GM18909 (cell line): ENCODE data around the gene IREB2.
A peak's percentile ranks its signal among the peaks of the same experiment; 100 is the strongest.
"Not testable (repeated sequence)": the region's sequence is repeated elsewhere in the genome, so short reads cannot be mapped to it uniquely, and the experiment has no call there.

Experiments used
- ATAC-seq: cut with Tn5 transposase; IDR thresholded peaks from one replicate; pipeline ENCODE4 v1.9.1; 2021; ENCODE audit warnings: mild to moderate bottlenecking; ENCODE audit not compliant: unreplicated experiment, poor library complexity

Gene IREB2

DNA sequence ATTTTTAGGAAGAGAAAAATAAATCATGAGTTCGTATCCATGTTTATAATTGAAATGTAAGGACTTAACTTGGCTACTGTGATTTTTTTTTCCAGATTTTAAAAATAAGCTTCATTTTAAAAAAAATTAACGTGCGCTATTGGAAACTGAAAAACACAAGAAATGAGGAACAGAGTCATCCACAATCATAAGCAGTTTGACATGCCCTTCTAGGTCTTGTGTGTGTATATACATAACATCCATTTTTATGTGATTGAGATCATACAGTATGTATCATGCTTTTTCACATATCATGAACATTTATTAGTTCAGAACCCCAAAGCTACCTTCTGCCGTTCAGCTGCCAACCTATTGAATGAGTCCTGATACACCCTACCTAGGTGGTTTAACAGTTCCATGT is 22.7 kb downstream of the IREB2 start:
- no peak for ATAC-seq

DNA sequence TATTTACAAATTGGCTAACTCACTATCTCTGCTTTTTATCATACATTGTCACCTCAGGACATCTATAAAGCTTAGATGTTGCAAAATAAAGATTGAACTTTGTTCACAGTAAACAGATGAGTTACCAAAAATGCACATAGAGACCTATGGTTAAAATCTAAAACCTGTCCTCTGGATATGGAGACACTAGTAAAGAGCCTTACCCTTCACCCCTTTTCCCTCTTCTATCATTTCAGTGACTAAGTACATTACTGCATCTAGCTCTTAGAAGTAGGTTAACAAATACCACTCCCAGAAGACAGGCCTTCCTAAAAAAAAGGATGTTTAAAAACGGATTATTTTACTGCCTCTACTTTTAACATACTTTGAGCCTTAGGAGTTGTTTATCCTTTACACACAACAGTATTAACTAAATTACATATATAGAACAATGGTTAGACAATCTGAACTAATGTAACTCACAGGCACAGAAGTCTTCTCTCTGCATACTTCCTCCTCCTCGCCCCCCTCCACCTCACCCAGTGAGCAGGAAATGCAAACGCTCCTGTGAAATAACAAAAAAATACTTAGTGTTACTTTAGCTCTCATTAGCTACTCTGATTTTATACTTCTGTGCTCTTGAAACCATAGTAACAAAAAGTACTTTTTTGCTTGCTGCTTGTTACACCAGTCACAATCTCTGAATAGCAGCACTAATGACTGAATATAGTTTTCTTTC is 23.3 kb downstream of the IREB2 start:
- ATAC-seq = no peak

DNA sequence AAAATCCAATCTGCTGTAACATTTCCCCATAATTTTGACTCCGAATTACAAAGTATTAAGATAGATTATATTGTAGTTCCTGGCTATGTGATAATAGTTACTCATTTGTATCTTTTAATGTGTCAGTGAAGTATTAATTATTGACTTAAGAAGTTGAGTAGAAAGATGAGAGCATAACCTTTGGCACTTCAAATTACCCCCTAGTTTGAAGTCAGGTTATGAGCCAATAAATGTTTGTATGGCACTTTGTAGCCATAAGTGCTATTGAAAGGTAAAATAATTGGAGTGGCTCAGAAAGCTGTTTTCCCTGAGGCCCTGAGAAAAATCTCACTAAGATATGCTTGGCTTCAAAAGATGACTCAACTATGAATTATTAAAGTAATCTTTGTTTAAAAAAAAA is 31.0 kb downstream of the IREB2 start:
- no peak for ATAC-seq

DNA sequence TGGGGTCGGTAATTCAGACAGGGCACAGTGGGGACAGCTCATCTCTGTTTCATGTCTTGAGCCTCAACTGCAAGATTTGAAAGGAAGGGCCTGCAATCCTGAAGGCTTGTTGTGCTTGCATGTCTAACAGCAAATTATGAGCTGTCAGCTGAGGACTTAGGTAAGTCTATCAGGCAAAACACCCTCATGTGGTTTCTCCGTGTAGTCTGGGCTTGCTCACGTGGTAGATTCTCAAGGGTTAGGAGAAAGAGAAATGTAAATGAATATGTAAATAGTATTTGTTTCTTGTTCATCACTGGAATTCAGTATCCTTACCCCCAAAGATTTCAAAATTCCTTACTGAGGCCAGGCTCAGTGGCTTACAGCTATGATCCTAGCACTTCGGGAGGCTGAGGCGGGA is 39.3 kb downstream of the IREB2 start:
- ATAC-seq = no peak

DNA sequence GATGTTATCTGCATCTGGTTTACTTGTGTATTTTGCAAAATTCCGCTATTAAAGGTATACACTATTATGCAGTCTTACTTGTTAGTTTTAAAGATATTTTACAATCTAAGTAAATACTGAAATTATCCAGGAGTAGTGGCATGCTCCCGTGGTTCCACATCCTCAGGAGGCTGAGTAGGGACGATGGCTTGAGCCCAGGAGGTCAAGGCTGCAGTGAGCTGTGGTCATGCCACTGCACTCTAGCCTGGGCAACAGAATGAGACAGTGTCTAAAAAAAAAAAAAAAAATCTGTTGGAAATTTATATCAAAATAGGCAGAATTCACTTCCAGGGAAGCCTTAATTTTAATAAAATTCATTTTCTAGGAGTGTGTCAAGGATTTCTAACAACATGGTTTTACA is 41.6 kb downstream of the IREB2 start:
- no peak for ATAC-seq

DNA sequence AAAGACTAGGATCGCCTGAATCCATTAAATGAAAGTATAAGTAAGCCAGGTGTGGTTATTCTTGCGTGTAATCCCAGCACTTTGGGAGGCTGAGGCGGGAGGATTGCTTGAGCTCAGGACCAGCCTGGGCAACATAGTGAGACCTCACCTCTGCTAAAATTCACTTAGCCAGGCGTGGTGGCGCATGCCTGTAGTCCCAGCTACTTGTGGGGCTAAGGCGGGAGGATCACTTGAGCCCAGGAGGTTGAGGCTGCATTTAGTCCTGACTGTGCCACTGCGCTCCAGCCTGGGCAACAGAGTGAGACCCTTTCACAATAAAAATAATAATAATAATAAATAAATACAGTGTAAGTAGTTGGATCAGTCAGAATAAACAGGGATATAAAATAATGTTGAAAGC is 43.9 kb downstream of the IREB2 start:
- no peak for ATAC-seq

DNA sequence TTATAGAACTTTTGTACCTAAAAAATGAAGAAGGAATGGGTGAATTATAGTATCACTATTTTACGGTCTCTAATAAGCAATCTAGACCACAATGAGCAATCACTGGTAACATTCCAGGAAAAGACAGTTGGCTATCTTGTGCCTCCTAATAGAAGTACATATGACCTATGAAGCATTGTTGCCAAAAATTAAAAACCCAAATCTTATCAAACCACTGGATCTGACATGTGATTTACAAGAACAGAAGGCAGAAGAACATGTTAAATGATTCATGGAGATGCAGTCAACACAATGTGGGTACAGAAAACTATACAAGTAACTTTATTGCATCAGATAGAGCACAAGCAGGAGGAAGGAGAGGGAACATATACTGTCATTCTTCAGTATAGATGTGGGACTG is 54.9 kb downstream of the IREB2 start:
- ATAC-seq = no peak

DNA sequence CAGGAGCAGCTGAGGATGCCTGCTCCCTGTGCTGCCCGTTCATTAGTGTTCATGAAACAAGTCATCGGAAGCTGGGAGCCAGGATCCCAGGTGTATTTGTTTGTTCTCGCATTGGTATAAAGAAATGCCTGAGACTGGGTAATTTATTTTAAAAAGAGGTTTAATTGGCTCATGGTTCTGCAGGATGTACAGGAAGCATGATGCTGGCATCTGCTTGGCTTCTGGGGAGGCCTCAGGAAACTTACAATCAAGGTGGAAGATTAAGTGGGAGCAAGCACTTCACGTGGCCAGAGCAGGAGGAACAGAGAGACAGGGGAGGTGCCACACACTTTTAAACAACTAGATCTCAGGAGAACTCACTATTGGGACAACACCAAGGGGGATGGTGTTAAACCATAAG is 63.8 kb downstream of the IREB2 start:
- no peak for ATAC-seq

DNA sequence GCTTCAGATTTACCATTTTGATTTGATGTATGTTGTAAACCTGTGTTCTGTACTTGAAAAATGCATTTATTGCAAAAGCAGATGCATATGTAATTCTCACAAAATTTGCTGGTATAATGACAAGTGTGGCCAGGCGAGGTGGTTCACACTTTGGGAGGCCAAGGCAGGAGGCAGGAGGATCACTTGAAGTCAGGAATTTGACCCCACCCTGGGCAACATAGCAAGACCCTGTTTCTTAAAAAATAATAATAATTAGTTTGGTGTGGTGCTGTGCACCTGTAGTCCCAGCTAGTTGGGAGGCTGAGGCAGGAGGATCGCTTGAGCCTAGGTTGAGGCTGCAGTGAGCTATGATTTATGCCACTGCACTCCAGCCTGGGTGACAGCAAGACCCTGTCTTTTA is 64.6 kb downstream of the IREB2 start:
- no peak for ATAC-seq

DNA sequence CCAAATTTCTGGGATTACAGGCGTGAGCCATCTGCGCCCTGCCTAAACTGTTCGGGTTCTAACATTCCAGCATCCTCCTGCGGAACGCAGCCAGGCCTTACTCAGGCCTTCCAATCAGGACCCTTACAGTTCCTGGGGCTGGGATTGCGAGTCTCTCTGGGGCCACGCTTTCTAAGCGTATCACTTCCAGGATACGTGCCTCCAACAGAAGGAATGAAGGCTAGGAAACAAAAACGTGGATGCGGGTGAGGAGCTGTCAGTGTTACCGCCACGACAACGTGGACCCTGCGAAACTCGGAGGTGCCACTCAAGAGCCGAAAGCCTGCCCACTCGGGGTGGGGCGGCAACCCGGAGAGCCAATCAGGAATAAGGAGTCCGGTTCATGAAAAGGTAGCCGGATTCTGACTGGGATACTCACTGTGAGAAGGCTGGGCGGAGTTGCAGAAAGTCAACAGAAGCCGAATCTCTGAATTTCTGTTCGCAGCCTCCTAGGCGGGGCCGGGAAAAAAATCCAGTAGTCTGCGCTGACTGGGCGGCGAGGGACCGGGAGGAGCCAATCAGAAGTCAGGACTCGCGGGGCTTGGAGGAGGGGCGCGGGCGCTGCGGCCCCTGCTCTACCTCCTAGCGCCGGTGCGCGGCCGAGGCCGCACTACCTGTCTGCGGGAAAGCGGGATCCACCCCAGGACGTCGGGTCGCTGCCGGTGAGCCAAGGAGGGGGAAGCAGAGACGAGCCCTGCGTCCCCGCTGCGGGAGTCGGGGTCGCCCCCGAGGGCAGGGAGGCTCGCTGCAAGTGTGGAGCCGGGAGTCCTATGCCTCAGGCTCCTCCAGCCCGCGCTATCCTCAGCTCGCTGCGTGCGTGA is 69.2 kb downstream of the IREB2 start, which contains the start of gene HYKK:
TSS of gene HYKK (plus strand) at position 607 of the 860 bp plus-strand sequence. CDS start 5,512 bp downstream, outside the sequence.
- peak; percentile 89 for ATAC-seq

DNA sequence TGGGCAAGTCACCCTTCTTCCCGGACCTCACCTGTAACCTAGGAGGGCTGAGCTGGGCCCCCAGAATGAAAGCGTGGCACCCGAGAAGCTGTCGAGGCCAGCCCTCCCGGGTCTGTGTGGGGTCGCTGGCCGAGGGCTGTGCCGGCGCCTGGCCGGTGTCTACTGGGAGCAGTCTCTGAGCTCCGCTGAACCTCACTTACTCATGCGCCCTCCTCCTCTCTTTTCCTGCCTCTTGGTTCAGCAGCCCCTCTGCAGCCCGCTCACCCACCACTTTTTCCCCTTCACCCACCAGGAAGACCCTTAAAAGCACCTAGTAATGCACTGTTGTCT is 69.8 kb downstream of the IREB2 start:
- ATAC-seq = peak; percentile 29

DNA sequence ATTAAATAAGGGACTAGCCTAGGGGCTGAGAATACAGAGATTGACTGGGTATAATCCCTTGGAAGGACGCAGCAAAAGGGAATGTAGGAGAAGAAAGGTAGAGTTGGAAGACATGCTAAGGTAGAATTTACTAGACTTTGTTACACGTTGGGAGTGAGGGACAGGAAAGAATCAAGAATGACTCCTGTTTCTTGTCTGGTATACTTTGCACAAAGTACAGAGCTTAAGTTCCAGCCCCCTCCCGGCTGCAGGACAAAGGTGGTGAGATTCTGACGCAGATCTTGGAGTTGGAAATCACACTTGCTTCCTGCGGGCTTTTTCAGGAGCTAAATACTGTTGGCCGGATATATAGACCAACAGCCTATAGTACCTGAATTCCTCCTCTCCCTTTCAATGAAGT is 70.3 kb downstream of the IREB2 start:
- ATAC-seq = no peak

DNA sequence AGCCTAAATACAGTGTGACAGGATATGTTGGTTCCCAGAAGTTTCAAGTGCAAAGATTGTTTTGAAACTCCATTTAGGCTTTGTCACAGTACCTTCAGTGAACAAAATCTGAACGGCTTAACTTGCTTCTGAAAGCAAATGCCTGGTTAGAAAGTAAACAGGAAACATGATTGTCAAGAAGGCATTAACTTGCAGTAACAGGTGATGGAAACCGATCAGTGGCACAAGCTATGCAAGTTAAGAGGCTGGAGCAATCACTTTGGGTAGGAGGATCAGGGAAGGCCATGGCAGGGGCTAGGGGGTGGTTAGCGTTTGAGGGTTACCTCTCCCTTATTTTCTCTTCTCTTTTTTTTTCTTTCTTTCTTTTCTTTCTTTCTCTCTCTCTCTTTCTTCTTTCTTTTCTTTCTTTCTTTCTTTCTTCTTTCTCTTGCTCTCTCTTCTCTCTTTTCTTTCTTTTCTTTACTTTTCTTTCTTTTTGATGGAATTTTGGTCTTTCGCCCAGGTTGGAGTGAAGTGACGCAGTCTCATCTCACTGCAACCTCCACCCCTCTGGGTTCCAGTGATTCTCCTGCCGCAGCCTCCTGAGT is 71.8 kb downstream of the IREB2 start:
- no peak for ATAC-seq

DNA sequence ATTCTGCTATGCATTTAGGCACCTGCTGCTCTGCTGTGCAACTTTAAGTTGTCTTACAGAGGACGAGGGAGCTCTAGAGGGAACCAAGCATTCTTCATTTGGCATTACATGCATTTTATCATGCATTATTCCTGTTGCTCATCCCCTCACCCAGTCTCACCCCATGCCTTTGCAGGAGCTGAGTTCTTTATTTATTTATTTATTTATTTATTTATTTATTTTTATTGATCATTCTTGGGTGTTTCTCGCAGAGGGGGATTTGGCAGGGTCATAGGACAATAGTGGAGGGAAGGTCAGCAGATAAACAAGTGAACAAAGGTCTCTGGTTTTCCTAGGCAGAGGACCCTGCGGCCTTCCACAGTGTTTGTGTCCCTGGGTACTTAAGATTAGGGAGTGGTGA is 82.0 kb downstream of the IREB2 start:
- ATAC-seq = not testable (repeated sequence)

DNA sequence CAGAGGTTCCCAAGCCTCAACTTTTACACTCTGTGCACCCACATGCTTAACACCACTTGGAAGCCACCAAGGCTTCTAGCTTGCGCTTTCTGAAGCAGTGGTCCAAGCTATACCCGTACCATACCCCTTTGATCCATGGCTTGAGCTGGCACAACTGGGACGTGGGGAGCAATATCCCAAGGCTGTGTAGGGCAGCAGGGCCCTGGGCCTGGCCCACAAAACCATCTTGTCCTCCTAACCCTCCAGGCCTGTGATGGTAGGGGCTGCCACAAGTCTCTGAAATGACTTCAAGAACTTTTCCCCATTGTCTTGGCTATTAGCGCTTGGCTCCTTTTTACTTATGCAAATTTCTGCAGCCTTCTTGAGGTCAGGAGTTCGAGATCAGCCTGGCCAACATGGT is 86.2 kb downstream of the IREB2 start:
- no peak for ATAC-seq

DNA sequence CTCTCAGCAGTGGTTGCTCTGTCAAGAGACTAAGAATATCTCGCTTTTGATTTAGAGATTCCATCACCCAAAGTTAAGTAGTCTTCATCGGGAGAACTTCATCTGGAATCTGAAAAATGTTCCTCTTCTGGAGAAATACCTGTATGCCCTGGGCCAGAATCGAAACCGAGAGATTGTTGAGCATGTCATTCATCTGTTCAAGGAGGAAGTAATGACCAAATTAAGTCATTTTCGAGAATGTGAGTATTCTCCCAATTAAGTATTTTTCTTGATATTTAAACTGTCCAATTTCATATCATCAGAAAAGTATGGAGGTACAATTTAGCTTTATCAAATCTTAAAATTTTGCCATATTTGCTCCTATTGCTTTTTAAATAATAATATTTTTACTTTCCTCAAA is 89.3 kb downstream of the IREB2 start:
- no peak for ATAC-seq

DNA sequence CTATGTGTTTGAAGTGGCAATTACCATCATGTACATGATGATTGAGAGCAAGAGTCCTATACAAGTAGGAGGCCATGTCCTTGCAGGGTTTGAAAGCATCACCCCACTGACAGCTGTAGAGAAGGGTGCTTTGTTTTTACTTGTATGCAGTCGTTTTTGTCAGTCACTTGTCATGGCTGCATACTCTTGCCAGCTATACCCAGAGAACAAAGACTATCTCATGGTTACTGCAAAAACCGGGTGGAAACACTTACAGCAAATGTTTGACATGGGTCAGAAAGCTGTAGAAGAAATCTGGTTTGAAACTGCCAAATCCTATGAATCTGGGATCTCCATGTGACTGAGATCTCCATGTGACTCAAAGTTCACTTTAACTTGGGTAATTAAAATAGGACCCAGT is 95.3 kb downstream of the IREB2 start:
- no peak for ATAC-seq

DNA sequence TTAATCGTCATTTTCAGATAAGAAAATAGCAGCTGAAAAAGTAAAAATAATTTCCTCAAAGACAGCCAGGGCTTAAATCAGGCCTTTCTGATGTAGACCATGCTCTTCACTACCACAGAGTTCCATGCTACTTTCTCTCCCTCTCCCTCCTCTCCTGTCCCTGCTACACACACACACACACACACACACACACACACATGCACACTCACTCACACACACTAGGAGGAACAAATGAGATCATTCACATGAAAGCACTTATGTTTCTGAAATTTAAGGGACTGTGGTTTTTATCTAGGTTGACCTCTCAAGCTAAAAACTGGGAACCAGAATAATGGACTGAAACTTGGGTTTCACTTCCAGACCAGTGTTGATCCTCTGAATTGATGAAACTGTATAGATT is 98.1 kb downstream of the IREB2 start:
- ATAC-seq = no peak

DNA sequence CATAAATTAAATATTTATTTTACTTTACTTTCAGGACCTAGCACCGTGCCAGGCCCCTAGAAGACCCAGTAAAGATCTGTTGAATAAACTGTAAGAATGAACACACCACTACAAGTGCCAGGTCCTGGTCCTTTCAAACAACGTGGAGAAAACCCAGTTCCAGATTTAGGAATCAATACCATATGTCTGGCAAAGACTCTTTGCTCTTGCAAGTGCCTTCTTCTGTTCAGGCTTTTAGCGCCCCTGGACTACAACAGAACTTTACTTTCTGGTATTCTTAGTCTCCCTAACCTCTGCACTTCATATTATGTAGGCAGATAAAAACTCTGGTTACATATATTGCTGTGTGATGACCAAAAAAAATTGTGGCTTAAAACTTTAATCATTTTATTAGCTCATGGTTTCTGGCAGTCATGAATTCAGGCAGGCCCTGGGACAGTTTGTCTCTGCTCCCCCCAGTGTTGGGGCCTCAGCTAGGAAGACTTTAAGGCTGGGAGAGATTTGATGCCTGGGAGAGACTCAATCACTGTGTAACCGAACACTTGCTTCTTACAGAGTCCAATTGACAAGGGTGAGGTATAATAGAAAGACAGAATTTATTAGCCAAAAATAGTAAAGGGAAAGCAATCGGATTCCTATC is 99.4 kb downstream of the IREB2 start:
- ATAC-seq = no peak

DNA sequence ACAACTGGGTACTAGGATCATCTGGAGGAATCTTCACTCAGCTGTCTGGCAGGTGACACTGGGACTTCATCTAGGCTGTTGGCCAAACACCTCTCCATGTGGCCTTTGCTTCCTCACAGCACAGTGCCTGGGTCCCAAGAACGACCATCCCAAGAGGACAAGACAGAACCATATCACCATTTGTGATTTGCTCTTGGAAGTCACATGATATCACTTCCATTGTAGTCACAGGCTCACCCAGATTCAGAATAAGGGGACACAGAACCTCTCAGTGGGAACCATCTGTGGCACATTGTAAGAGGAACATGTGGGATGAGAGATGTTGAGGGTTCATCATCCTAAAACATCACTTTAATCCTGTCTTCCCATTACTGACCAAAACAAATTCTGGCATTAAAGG is 100.3 kb downstream of the IREB2 start:
- no peak for ATAC-seq
